Stimulated activated CD8-positive, alpha-beta memory T cell treated with anti-CD3 and anti-CD28 coated beads, Interleukin-12 subunit alpha, Interleukin-12 subunit beta, amount 100 ng/mL, for 4 hours (primary cell): ENCODE measurements around the gene COBL.

Source experiments
- DNase-seq: peaks from one replicate; pipeline ENCODE4 v3.0.0-alpha.2; 2020; ENCODE audit warnings: low read depth

Gene COBL

DNA sequence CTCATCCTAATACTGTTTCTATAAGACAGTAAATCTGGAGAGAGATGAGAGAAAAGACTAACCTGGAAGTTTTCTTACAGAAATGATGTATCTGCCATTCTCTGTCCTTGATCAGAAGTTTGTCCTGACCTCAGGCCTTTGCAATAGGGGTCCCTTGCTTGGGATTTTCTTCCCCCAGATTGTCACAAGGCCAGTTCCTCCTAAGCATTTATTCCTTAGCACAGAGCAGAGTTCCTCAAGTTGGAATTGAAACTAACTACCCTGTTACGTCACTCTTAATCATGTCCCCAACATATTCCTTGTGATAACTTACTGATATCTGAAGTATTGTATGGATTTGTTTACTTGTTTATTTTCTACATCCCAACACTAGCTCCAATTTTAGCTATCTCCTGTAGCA is 202.1 kb downstream of the COBL start:
- DNase-seq = no peak

DNA sequence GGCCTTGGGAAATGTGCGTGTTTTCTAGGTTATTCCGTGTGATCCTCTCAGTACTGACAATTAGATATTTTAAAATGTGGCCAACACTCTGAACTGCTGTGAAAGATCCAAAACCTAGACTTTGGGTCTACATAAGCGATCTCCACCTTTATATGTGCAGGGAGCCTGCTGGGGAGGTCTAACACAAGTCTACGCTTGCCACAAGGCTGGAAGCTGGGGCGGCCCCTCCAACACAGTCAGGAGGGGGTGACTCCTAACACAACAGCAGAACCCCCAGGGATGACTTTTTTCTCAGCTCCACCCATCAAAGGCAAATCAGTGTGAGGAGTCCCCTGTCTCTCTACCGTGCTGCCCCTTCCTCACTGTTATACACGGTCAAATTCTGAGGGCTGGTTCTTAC is 202.6 kb downstream of the COBL start:
- DNase-seq = no peak

DNA sequence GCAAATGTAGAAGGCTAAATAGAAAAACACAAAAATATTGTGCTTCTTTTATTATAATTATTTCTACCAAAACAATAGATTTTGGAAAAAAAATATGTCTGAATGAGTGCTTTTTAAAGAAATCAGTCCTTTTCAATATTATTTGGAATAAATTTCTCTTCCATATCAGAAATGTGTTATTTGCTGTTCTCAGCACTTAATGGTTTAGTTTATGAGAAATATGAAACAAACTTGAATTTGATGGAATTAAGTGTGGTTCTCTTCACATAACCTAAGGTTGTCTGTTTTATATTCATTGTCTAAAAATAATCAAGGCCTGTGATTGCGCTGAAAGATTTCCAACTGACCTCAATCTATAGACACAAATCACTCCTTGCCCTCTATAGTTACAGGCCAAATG is 203.0 kb downstream of the COBL start:
- DNase-seq = no peak

DNA sequence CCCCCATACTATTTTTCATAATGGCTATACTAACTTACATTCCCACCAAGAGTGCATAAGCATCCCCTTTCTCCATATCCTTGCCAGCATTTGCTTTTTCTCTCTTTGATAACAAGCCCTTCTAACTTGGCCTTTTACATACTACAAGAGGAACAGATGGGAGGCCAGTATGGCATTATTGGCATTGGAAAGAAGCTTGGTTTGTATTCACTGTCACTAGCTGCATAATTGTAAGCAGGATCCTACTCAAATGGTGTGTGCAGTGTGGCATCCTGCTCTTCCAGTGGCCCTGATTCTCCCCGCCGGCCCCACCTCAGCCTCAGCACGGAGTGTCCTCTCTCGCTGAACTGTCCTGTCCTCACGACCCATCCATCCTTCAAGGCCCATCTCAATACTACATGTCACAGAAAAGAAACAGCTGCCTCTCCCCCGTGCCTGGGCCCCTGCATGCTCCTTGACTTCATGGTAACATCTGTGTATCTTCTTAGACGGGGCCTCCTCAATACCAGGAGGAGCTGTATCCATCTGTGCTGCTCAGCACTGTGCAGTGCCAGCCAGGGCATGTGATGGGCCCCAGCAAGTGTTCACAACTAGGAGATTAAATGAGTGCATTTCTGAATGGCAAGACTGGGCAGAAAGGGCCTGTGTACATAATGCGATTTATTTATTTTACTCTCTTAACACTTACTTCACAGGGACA is 205.2 kb downstream of the COBL start:
- DNase-seq = no peak

DNA sequence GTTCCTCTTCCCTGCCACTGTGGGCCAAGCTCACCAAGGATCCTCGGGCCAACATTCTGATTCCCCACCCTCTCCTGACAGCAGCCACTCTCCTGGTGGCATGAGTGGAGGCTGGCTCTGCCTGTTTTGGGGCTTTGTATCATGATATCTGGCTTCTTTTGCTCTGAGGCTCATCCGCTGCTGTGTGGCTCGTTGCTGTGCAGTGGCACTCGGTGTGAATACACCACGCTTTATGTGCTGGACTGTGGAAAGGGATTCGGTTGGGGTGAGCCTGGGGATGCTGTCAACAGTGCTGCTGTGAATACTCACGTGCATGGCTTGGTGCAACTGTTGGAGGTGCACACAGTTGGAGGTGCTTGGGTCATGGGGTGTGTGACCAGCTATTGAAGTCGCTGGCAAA is 208.5 kb downstream of the COBL start:
- no peak for DNase-seq

DNA sequence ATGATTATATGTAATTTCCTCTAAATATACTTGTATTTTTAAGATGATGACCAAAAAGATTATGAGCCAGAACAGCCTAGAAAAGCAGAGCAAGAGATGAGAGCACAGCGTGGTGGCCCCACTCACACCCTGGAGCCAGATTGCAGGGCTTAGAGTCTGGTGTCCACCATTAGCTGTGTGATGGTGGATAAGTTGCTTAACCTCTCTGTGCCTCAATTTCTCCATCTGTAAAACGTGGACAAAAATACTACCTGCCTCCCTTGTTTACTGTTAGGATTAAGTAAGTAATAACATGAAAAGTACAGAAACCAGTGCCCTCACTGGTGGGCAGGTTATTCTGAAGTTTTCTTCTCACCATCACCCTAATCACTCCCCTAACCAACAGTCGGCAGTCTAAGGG is 212.3 kb downstream of the COBL start:
- DNase-seq = no peak

DNA sequence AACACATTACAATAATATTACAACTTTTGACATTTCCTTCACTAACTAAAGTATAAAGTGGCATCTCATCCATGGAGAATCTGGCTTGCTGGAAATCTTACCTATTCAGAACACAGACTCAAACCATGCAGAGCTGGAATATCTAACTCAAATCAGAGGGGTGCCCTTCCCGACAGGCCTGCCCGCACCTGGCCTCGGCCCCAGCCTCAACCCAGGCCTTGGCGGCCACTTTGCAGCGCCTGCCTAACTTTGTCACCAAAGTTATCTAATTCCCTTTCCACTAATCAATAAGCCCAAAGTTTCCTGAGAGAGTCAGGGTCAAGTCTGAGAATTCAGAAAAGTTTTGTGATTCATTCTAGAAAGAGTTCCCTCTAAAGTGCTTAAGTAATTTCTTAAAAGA is 212.9 kb downstream of the COBL start:
- DNase-seq = no peak

DNA sequence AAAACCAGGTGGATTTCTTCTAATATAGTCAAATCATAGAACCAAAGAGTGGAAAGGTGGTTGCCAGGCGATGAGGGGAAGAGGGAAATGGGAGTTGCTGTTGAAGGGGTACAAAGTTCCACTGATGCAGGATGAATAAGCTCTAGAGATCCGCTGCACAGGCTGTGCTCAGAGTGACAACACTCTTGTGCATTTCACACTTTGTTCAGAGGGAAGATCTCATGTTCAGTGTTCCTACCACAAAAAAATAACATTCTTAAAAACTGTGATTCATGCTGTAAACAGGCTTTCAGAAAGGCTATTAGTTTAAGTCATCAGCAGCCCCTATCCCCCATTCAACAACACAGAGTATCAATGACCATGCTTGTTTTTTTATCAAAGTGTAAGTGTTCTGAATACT is 213.8 kb downstream of the COBL start:
- DNase-seq = no peak

DNA sequence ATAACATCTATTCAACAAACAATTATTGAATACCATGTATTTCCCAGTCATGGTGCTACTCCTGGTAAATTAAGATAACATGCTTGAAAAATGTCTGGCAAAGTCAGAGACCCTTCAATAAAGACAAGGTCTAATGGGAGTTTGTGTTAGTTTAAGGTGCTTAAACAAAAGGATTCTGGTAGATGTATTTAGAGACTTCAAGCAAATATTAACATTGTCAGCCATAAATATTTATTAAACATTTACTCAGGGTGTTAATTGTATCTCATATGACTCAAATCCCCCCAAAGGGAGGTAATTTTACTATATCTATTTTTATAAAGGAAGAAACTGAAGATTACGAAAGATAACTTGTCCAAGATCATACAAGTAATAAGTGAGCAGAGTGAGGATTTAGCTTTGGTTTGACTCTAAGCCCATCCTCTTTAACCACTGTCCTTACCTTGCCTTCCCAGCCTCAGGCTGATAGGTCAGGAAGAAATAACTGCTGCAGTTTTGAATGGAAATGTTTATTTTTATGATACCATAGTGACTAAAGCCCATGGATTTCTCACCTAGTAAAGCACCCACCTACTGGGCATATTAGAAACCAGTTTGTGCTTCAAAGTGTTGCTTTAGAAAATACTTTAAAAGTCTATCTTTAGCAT is 215.4 kb downstream of the COBL start:
- DNase-seq = no peak

DNA sequence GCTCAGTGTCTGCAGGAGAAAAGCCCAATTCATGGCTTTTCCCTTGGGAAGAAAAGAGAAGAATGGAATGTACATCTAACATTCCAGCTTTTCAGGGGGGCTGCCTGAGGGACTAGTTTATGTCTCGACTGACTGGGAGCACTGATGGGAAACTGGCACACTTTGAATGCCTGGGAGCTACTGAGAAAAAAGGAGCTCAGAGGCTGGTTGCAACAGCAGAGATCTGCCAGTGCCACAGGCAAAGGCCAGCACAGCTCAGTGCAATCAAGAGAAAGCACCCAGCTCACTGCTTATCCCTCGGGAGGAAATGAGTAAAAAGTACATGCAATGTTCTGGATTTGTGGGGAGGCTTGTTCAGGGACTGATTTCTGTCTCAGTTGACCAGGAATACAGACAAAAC is 226.2 kb downstream of the COBL start:
- no peak for DNase-seq

DNA sequence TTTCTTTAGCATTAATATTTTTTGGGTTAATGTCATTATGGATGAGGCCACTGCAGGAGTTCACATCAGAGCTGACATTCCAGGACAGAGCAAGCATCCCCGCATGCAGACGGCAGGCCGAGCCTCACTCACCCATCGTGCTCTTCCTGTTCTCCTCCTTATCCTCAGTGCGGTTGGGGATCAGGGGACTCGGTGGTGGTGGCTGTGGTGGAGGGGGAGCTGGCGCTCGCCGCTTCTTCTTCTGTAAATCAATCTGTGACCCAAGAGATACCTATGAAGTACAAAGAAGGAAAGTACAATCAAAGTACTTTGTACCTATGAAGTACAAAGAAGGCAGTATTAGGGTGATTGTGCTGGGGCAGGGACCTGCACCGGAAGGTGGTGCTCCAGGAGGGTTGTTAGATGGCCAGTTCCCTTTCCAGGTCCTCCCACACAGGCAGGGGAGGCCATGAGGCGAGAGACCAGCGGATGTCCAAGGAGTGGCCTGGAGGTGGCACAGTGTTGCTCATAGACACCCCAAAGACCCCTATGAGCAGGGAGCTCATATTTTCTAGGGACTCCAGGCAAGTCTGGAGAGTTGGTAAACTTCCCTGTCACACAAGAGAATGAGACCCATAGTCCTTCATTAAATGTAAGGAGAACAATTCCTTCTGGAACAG is 231.4 kb downstream of the COBL start:
- DNase-seq = no peak

DNA sequence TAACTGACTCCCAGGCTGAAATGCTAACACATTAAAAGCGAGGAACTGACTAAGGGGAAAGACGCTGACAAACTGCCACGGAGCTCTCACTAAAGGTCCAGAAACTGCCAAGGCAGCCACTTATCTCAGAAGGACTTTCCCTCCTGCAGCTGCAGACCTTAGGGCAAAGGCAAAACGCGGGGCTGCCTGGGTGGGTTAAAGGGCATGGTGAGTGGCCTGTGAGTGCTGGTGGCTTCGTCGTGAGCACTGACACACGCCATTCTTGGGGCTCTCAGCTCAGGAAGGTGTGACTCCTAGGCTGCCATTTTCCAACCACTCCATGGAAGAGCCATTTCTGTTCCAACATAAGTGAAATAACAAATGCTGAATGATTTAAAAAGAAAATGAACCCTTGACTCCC is 232.5 kb downstream of the COBL start:
- no peak for DNase-seq

DNA sequence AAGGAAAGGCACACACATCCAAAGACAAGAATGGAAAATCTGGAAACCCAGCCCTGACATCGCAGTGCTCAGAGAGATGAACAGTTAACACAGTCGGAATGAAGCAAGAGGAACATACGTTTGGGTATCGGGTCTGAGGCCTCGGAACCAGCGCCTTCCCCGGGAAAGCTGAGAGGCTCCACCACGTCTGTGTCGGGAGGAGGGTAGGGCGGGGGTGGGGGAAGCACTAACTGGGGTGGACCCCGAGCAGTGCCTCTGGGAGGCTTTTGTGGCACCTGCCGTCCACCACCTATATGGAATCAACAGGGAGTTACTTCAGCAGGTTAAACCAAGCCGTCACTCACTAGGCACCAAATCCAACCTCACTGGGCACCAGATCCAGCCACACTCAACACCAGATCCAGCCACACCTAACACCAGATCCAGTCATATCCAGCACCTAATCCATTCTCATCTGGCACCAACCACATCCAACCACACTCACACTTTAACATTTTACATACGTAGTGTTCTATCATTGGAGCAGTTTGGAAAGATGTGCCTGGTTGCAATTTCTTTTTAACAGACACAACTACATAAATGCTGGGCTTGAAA is 233.6 kb downstream of the COBL start:
- no peak for DNase-seq

DNA sequence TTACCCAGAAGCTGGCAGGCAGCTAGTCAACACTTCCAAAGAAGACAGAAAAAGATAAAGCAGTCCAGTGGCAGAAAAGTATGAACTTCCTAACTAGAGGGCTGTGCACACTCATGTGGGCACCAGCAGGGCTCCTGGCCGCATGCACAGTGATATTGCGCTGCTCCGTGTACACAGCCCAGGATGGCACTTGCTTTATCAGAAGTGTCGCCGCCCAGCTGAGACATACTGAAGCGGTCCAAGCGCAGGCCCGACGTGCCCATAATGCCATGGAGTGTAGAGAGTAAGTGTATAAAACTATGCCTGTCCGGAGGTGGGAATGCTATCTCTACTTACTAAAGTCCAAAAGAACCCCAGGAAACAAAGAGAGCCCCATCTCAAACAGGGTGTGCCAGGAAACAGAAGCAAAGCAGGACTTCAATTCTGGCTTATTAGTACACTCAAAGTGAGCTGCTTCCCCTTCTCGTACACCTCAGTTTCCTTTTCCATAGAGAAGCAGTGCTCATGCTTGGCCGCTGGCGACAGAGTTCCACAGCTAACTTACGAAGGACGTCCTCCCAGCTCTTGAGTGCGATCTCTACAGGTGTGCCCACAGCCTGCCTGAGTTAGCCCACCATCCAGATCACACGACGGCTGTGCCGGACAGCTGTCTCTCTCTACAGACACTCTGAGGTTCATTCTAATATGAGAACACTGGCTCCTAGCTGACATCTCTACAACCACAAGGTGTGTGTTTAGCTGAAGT is 234.3 kb downstream of the COBL start:
- no peak for DNase-seq

DNA sequence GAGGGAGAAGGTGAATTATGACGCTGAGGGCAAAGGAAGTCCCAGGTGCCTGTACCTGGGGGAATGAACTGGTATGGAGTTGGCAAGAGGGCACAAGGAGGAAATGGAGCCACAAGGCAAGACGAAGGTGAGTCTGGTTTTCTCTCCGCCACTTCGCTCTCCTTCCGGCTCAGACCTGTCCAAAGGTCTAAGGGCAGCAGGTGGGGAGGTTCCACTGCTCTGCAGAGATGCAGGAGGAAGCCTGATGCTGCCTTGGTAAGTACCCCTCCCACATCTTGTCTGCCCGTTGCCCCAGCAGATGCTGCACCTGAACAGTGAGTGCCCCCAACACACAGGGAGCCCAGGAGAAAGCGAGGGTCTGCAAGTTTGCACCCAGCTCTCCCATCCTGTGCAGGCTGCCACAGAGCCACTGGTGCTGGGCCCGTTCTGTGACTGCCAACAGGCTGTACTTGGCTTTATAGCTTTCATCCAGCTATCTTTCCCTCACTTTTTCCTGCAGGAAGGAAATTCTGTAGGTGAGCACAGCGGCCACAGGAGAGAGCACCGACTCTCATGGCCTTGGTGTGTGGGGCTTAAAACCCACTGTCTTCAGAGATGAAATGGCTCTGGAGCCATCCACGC is 235.2 kb downstream of the COBL start:
- DNase-seq = no peak

DNA sequence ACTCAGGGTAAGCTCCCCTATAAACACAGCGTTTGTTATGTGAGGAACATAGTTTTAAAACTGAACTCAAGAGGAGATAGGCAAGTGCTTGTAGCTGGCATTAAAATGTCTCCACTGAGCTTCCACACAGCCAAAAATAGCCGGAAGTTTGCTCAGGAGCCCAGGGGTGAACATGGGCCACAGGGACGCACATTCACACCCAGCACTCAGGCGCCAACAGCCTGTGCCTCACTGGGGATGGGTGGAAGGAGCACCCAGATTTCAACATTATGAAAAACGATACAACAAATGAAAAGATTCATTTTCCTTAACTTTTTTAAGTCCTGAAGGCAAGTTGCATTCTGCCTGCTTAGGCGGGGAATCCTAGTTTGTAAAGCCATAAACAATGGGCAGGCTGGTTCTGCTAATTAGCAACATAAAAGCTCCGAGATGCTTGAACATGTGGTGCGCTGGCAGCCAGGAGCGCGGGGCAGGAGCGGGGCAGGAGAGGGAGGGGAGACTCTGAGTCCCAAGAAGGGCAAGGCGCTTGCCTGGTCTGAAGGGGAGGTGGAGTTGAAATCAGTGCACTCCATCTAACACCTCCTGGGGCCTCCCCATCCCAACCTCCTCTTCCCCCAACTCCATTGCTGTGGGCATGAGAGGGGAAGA is 235.9 kb downstream of the COBL start:
- DNase-seq = no peak

DNA sequence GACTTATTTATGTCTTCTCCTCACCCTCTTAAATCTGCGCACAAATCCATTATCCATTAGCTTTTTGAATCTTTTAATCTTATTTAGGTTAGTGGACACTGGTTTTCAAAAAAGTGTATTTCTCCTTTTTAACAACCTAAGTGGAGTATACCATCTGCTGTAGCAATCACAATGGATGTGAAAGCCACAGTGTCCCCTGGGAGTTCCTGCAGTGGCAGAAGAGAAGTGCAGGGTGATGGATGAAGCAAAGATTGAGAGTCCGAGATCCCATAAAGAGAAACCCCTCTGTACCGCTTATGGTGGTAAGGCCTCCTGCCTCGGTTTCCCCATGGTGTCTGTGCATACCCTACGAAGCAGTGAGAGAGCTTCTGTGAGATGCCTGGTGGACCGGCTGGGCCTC is 236.4 kb downstream of the COBL start:
- no peak for DNase-seq

DNA sequence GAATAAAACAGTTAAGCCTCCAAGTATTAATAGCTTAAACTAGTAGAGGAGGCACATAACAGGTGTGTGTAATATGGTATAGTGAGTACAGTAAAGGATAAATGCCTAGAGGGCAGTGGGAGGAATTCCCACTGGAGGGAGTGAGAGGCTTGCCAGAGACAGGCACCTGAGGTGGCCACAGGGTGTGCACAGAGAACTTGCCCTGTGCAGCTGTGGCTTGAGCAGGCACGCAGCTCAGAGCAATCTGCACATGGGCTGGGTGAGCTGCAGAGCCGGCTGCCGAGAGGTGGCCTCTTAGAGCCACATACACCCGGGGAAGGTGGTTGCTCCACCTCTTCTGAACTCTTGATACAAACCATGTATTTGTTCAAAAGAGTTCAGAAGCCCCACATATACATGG is 237.1 kb downstream of the COBL start:
- no peak for DNase-seq

DNA sequence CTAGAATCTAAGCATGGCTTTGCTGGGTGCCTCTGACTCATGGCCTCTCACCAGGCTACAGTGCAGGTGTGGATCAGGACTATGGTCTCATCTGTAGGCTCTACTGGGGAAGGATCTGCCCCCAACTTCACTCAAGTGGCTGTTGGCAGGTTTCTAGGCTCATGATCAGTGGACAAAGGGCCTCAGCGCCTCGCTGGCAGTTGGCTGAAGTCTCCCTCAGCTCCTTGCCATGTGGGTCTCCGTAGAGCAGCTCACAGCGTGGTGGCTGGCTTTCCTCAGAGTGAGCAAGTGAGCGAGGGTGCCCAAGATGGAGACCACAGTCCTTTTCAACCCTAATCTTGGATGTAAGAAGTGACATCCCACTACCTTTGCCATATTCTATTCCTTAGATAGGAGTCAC is 238.0 kb downstream of the COBL start:
- DNase-seq = no peak

DNA sequence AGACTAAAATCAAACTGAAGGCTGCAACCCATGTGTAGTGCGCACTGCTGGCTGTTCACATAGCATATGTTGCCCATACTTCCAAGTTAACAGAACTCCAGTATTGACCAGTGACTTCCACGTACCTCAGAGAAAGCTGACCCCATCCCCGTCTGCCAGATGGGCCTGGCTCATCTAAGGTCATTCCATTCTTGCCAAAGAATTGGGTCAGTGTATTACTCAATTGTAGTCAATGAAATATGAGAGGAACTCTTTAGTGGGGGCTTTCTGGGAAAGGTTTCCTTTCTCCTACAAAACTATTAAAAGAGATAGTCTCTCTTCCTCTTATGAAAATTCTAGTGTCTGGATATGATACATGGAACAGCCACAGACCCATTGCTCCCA is 238.6 kb downstream of the COBL start:
- no peak for DNase-seq

DNA sequence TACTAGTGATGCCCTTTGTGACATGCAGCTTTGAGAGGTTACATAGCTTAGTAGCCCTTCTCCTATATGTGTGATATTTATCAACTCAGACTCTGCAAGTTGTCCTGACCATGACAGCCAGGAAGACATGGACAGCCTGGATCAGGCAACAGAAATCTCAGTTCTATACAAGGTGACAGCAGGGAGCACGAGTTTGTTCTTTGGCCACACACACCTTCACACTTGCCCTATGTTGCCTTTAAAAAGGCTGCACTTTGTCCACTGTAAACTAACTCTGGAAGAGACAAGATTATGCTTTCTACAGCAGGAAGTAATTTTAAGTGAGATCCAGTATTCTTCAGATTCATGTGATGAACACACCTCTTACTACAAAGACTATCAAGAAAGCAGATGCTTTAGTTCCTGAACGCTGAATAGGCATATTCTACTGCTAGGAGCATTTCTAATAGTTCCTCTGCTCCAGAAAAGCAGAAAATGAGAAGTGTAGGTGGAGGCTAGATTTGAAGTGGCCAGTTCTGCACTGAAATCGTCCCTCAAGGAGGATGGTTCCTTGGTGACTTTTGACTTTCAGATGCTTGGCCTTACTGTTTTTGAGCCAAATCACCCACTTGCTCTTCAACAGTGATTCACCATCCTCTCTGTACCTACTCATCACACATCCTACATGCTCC is 239.2 kb downstream of the COBL start:
- DNase-seq = no peak
